ENCODE measurements around the gene PLCB1. TPM values are rescaled to one million over a fixed set of nuclear protein-coding genes. Genes with fewer than 3 reads are reported as not detected.
"Not testable (repeated sequence)": the region's sequence is repeated elsewhere in the genome, so short reads cannot be mapped to it uniquely, and the experiment has no call there.

Gene PLCB1
- total RNA-seq, 1 experiment from 2014 or later, result 5.8 TPM

DNA sequence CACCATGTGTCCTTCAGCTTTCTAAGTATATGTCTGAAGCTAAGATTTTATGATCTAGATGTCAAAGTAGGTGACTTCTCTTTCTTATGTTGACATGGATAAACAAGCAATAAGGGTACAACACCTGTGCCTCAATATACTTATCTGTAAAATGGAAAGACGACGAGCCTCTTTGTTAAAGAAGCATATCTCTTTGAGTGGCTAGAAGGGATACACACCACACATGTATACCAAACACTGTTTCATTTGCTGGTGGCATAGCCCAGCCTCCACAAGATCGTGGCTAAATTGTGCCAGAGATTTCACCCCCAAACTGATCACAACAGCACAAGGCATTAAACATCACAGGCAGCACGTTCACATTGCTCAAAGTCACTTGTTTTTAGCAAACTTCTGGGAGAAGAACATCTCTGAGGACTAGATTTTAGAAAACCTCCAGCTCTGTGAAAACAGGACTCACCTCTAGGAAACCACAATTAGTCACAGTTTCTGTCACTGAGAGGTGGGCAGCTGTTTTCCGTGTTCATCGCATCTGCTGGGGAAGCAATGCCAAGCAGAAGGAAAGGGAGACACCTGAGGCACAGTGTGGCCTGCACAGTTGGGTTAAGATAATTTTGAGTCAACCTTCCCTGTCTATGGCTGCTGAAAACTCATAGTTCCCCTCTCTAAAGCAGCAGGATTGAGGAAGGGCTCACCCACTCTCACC lies 673.8 kb downstream of the PLCB1 start:
- no peaks in the 10 kb centered on the region for H3K36me3 ChIP-seq (replicated peaks; ENCODE audit: control insufficient read depth, insufficient read depth, low read length)
- H3K27me3 ChIP-seq (ENCODE audit: control insufficient read depth, insufficient read depth, low read length), result no peaks in the 10 kb centered on the region
- no peak for DNase-seq
- no peak overlapping the region for H3K4me3 ChIP-seq (ENCODE audit: insufficient read depth, low read depth, low read length)

DNA sequence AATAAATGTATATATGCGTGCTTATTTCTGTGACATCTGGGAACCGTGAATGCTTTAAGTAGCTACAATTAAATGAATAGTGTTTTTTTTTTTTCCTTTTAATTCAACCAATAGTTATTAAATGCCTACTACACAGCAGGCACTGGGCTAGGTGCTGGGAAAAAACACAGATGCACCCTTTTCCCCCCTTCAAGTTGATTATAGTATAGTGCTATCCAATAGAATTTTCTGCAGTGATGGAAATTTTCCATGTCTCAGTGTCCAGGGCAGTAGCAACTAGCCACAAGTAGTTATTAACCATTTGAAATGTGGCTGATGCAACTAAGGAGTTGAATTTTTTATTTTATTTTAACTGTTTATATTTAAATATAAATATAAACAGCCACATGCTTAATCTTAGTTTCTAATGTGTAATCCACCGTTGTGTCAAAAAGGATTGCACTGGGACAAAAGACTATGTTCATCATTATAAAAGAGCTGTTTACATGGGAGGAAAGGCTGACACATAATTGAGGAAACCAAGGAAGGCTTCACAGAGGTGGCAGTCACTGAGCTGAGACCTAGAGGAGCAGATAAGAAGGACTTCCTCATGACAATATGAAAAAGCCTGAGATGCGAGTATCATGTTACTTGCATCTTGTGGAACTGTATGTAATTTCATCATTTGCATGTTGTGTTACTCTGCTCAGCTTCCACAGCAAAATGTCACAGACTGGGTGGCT lies 675.6 kb downstream of the PLCB1 start:
- no peaks in the 10 kb centered on the region for H3K36me3 ChIP-seq (replicated peaks; ENCODE audit: control insufficient read depth, insufficient read depth, low read length)
- no peaks in the 10 kb centered on the region for H3K27me3 ChIP-seq (ENCODE audit: control insufficient read depth, insufficient read depth, low read length)
- no peak for DNase-seq
- H3K4me3 ChIP-seq (ENCODE audit: insufficient read depth, low read depth, low read length), result no peak overlapping the region

DNA sequence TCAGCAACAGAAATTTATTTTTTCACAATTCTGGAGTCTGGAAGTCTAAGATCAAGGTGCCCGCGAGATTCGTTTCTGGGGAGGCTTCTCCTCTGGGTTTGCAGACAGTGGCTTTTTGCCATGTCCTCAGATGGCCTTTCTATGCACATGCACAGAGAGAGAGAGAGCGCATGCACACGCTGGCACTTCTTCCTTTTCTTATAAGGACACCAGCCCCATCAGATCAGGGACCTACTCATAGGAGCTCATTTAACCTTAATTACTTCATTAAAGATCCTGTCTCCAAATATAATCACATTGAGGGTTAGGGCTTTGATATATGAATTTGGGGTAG lies 676.1 kb downstream of the PLCB1 start:
- Histone ChIP-seq H3K27me3 (ENCODE audit: control insufficient read depth, insufficient read depth, low read length) (no peaks in the 10 kb centered on the region), H3K4me3 (ENCODE audit: insufficient read depth, low read depth, low read length) (no peak overlapping the region), H3K36me3 (replicated peaks; ENCODE audit: control insufficient read depth, insufficient read depth, low read length) (no peaks in the 10 kb centered on the region)
- no peak for DNase-seq

- DNase-seq, result no peak
- Histone ChIP-seq H3K27me3 (ENCODE audit: control insufficient read depth, insufficient read depth, low read length) (no peaks in the 10 kb centered on the region), H3K36me3 (replicated peaks; ENCODE audit: control insufficient read depth, insufficient read depth, low read length) (no peaks in the 10 kb centered on the region), H3K4me3 (ENCODE audit: insufficient read depth, low read depth, low read length) (no peak overlapping the region)
Measured at GRCh38 chr20:8809107-8809953, 677.3 kb downstream of the PLCB1 start.

DNA sequence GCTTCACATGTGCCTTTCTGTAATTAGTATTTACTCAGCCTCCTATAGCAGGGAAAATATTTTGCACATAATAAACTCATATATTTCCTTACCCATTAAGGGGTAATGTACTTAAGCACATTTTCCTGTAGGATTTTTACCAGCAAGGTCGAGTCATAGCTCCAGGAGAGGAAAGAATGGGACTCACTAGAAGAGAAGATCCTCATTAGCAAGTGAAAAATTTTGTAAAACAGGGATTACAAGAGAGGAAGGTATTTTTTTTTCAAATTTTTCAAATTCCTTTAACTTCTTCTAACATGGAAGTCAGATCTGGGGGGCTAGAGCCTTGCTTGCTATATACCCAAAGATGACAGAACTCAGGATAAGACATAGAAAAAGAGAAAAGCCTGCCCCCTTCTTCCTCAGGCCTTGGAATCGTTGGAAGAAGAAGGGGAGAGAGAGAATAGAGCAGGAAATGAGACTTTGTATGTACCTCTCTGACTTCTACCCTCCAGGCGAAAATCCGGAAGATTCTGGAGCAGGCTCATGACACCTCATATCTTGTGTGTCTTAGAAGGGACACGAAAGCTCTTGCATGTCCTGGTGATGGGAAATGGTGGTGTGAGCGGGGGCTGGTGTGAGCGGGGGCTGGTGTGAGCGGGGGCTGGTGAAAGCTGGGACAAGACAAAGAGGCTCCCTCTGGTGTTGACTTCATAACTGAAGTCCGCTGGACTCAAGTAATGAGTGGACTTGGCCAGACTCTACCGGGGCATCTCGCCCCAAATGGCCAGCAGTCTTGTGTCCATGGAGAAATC lies 679.9 kb downstream of the PLCB1 start:
- no peak overlapping the region for H3K4me3 ChIP-seq (ENCODE audit: insufficient read depth, low read depth, low read length)
- H3K36me3 ChIP-seq (replicated peaks; ENCODE audit: control insufficient read depth, insufficient read depth, low read length), result no peaks in the 10 kb centered on the region
- no peak for DNase-seq
- H3K27me3 ChIP-seq (ENCODE audit: control insufficient read depth, insufficient read depth, low read length), result no peaks in the 10 kb centered on the region

DNA sequence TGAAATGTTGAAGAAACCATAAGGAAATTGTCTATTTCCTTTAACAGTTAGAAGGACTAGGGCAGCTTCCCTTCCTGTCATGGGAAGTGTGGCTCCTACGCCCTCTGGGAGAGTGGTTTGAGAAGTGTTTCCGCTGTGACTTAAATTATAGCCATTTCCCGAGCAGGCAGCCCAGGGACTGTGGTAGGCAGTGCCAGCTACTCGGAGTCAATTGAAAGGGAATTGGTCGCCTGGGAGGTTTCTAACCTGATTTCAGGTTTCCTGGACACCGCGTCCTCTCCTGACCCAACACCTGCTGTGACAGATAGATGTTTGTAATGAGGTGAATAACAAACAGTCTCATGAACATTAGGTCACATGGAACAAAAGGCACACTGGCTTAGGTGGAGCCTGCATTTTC lies 680.8 kb downstream of the PLCB1 start:
- H3K36me3 ChIP-seq (replicated peaks; ENCODE audit: control insufficient read depth, insufficient read depth, low read length), result no peaks in the 10 kb centered on the region
- H3K4me3 ChIP-seq (ENCODE audit: insufficient read depth, low read depth, low read length), result no peak overlapping the region
- H3K27me3 ChIP-seq (ENCODE audit: control insufficient read depth, insufficient read depth, low read length), result no peaks in the 10 kb centered on the region
- DNase-seq, result peak; percentile 11

GRCh38 chr20:8815208-8815607 lies 683.1 kb downstream of the PLCB1 start:
- no peak for DNase-seq
- no peaks in the 10 kb centered on the region for H3K27me3 ChIP-seq (ENCODE audit: control insufficient read depth, insufficient read depth, low read length)
- H3K36me3 ChIP-seq (replicated peaks; ENCODE audit: control insufficient read depth, insufficient read depth, low read length), result no peaks in the 10 kb centered on the region
- H3K4me3 ChIP-seq (ENCODE audit: insufficient read depth, low read depth, low read length), result no peak overlapping the region

DNA sequence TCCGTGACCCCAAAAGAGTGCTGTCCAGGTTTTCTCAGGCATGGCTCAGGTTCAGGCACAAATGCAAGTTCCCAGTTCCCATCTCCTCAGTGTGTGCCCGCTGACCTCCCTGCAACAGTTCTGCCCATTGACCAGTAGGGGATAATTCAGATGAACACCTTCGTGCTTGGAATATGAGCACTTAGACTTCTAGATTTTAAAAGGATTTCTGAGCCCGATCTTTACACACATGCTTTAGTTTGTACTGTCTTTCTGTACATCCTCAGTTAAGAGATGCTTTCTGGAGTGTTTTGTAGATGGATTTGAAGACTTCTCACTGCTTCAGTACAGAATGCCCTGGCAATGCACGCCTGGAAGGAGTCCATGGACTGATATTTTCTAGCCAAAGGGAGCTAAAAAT lies 697.2 kb downstream of the PLCB1 start:
- no peaks in the 10 kb centered on the region for H3K27me3 ChIP-seq (ENCODE audit: control insufficient read depth, insufficient read depth, low read length)
- no peak overlapping the region for H3K4me3 ChIP-seq (ENCODE audit: insufficient read depth, low read depth, low read length)
- DNase-seq, result peak; percentile 16
- no peaks in the 10 kb centered on the region for H3K36me3 ChIP-seq (replicated peaks; ENCODE audit: control insufficient read depth, insufficient read depth, low read length)

GRCh38 chr20:8834294-8834693 lies 702.2 kb downstream of the PLCB1 start:
- H3K36me3 ChIP-seq (replicated peaks; ENCODE audit: control insufficient read depth, insufficient read depth, low read length); H3K27me3 ChIP-seq (ENCODE audit: control insufficient read depth, insufficient read depth, low read length); DNase-seq; H3K4me3 ChIP-seq (ENCODE audit: insufficient read depth, low read depth, low read length): not testable (repeated sequence)

DNA sequence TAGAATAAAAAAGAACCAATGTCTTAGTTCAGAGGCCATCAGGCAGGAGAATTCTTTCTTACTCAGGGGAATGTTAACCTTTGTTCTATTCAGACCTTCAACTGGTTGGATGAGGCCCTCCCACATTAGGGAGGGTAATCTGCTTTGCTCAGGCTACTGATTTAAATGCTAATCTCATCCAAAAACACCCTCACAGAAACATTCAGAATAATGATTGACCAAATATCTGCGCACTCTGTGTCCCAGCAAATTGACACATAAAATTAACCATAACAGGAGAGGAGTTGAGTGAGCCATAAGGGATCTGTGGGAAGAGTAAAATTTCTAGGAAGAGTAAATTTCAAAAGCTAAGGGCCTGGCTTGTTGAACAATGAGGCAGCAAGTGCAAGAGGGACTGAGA lies 702.8 kb downstream of the PLCB1 start:
- Histone ChIP-seq H3K36me3 (replicated peaks; ENCODE audit: control insufficient read depth, insufficient read depth, low read length) (no peaks in the 10 kb centered on the region), H3K27me3 (ENCODE audit: control insufficient read depth, insufficient read depth, low read length) (no peaks in the 10 kb centered on the region), H3K4me3 (ENCODE audit: insufficient read depth, low read depth, low read length) (no peak overlapping the region)
- no peak for DNase-seq

- Histone ChIP-seq H3K36me3 (replicated peaks; ENCODE audit: control insufficient read depth, insufficient read depth, low read length) (no peaks in the 10 kb centered on the region), H3K27me3 (ENCODE audit: control insufficient read depth, insufficient read depth, low read length) (no peaks in the 10 kb centered on the region), H3K4me3 (ENCODE audit: insufficient read depth, low read depth, low read length) (no peak overlapping the region)
- no peak for DNase-seq
Measured at GRCh38 chr20:8837396-8837795, 705.3 kb downstream of the PLCB1 start.

DNA sequence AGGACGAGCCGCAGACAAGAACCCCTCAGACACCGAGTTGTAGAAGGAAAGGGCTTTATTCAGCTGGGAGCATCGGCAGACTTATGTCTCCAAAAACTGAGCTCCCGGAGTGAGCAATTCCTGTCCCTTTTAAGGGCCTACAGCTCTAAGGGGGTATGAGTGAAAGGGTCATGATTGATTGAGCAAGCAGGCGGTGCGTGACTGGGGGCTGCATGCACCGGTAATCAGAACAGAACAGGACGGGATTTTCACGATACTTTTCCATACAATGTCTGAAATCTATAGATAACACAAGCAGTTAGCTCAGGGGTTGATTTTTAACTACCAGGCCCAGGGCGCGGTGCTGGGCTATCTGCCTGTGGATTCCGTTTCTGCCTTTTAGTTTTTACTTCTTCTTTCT lies 710.5 kb downstream of the PLCB1 start:
- no peak for DNase-seq
- no peak overlapping the region for H3K4me3 ChIP-seq (ENCODE audit: insufficient read depth, low read depth, low read length)
- H3K36me3 ChIP-seq (replicated peaks; ENCODE audit: control insufficient read depth, insufficient read depth, low read length), result no peaks in the 10 kb centered on the region
- no peaks in the 10 kb centered on the region for H3K27me3 ChIP-seq (ENCODE audit: control insufficient read depth, insufficient read depth, low read length)

DNA sequence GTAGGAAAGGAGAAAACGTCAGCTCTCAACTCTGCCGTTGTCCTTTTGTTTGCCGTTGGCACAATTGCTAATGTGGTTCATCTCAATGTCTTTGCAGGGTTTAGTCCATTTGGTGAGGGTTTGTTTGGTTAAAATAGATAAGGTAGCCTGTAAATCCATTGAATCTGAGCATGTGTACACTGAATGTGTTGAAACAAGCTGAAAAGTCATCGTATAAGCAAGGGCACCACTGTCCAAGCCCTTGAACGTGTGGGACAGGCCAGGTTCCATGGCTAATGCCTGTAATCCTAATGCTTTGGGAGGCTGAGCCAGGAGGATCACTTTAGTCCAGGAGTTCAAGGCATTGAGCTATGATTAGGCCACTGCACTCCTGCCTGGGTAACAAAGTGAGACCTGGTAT lies 712.1 kb downstream of the PLCB1 start:
- no peak for DNase-seq
- Histone ChIP-seq H3K36me3 (replicated peaks; ENCODE audit: control insufficient read depth, insufficient read depth, low read length) (no peaks in the 10 kb centered on the region), H3K27me3 (ENCODE audit: control insufficient read depth, insufficient read depth, low read length) (no peaks in the 10 kb centered on the region), H3K4me3 (ENCODE audit: insufficient read depth, low read depth, low read length) (no peak overlapping the region)

GRCh38 chr20:8849990-8850389 lies 717.9 kb downstream of the PLCB1 start:
- no peak for DNase-seq
- no peak overlapping the region for H3K4me3 ChIP-seq (ENCODE audit: insufficient read depth, low read depth, low read length)
- H3K36me3 ChIP-seq (replicated peaks; ENCODE audit: control insufficient read depth, insufficient read depth, low read length), result no peaks in the 10 kb centered on the region
- H3K27me3 ChIP-seq (ENCODE audit: control insufficient read depth, insufficient read depth, low read length), result no peaks in the 10 kb centered on the region

Measured in H7 (cell line).